Stomach smooth muscle (tissue), 2 donors: ENCODE measurements around the gene RYK.
A peak's percentile ranks its signal among the peaks of the same experiment; 100 is the strongest.
"Not testable (repeated sequence)": the region's sequence is repeated elsewhere in the genome, so short reads cannot be mapped to it uniquely, and the experiment has no call there.

ENCODE experiments used
- H3K27ac ChIP-seq: one replicate; pipeline ENCODE4 v1.7.0; 2013; ENCODE audit warnings: mild to moderate bottlenecking, low read length, inconsistent platforms
- H3K27me3 ChIP-seq, 2 donors: one replicate each; pipeline ENCODE4 v1.7.0; 2013; ENCODE audit warnings: low read length in 2 of 2; ENCODE audit not compliant: insufficient read depth in 2 of 2, control insufficient read depth in 1 of 2
- H3K36me3 ChIP-seq, 2 donors: one replicate each; pipeline ENCODE4 v1.7.0; 2013; ENCODE audit warnings: low read length in 2 of 2; ENCODE audit not compliant: control insufficient read depth in 2 of 2, insufficient read depth in 2 of 2
- H3K4me1 ChIP-seq: one replicate; pipeline ENCODE4 v1.7.0; 2013; ENCODE audit warnings: low read length; ENCODE audit not compliant: control insufficient read depth, insufficient read depth
- H3K4me3 ChIP-seq, 2 donors: one replicate each; pipeline ENCODE4 v1.7.0; 2013; ENCODE audit warnings: low read length in 2 of 2
- H3K9ac ChIP-seq, 2 donors: one replicate each; pipeline ENCODE4 v1.7.0; 2013; ENCODE audit warnings: low read length in 2 of 2, mild to moderate bottlenecking in 1 of 2
- H3K9me3 ChIP-seq, 2 donors: one replicate each; pipeline ENCODE4 v1.7.0; 2013; ENCODE audit warnings: low read length in 2 of 2; ENCODE audit not compliant: control insufficient read depth in 2 of 2
- donor health status: healthy.
- donor health status: Pancreatic carcinoma.

The RYK gene

DNA sequence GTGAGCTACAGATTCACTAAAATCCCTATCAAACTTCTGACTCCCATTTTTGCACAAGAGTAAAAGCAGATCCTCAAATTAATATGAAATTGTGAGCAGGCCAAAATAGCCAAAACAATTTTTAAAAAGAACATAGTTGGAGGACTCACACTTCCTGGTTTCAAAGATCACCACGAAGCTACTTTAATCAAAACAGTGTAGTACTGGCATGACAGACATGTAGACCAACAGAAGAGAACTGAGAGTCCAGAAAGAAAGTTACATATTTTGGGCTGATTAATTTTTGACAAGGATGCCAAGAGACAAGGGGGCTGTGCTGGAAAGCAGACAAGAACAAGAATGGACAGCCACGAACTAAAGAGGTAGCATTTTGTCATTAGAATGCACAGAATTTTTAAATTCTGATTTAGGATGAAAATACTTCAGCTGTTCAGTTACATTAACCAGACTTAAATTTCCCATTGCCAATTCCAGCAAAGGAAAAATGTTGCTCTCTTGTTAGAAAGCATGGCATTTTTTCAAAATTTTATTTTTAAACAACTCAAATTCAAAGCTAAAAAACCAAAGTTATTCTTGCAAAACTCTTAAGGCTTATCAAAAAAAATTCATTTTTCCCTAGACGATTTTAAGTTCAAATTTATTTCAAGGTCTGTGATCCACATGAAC is 14.0 kb downstream of the RYK start:
- H3K4me3 ChIP-seq = peak overlapping the region in 1 of 2 donors; percentile 9
- no peaks in the 10 kb centered on the region for H3K27me3 ChIP-seq
- H3K36me3 ChIP-seq = no peaks in the 10 kb centered on the region
- H3K9ac ChIP-seq = no peak overlapping the region
- H3K9me3 ChIP-seq = no peaks in the 10 kb centered on the region
- H3K27ac ChIP-seq = peak overlapping the region; percentile 60
- H3K4me1 ChIP-seq = peaks cover 6% of the 10 kb centered on the region

DNA sequence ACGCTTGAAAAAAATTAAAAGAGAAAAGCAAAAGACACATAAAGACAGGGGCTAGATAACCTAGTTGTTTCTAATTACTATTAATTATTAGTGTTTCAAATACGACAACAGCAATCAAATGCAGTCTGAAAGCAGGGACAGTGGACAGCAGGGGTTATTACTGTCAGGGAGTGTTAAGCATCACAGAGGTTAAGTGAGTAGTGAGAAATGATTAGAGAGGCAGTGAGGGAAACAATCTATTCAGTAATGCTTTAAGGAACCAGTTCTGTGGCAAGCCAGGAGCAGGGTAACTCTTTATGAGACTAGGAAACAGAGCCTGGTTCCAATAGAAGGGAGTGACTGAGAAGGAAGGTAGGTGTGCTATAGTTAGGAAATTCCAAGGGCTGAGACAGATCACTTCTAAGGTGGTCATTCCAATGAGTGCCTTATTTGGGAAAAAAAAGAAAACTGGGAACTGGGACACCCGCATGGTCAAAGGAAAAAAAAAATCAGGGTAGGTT is 15.0 kb downstream of the RYK start:
- Histone ChIP-seq H3K4me3 (no peak overlapping the region), H3K36me3 (no peaks in the 10 kb centered on the region), H3K9me3 (no peaks in the 10 kb centered on the region), H3K9ac (no peak overlapping the region), H3K4me1 (peaks cover 6% of the 10 kb centered on the region), H3K27ac (peak overlapping the region; percentile 60), H3K27me3 (no peaks in the 10 kb centered on the region)

DNA sequence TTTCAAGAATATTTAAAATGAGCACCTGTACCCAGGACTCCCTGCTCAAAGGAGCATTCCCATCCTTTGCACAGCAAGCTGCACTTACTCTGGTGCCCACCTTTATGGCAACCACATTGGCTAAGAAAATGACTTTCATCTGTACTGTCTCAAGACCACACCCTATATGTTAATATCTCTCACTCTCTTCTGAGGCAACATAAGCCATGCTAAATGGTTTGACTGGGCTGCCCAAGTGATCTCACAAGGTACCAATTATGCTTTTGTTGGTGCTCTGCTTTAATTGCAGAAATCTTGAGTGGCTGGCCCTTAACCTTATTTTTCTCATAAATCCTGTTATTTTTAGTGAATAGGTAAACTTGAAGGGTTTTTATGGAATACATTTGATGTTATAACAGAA is 17.7 kb downstream of the RYK start:
- Histone ChIP-seq H3K27ac (no peak overlapping the region), H3K36me3 (no peaks in the 10 kb centered on the region), H3K9ac (no peak overlapping the region), H3K27me3 (no peaks in the 10 kb centered on the region), H3K4me3 (no peak overlapping the region), H3K4me1 (peaks cover 6% of the 10 kb centered on the region), H3K9me3 (no peaks in the 10 kb centered on the region)

DNA sequence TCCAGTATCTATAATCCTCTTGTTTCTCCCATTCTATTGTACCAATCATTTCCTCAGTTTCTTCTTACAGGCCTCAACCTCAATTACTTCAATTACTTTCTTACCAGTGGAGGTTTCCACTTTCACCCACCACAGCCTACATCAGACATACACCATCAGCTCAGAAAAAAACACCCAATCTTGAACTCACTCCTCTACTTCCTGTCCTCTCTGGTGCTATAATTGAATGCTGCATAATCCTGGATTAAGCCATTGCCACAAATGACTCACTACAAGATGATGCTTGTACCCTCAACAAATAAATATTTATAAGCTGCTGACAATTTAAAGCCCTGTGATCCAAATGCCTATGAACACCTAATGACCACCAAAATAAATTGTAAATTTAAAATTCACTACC is 18.5 kb downstream of the RYK start:
- H3K9ac ChIP-seq = no peak overlapping the region
- H3K36me3 ChIP-seq = no peaks in the 10 kb centered on the region
- peaks cover 8% of the 10 kb centered on the region for H3K4me1 ChIP-seq
- H3K9me3 ChIP-seq = no peaks in the 10 kb centered on the region
- H3K4me3 ChIP-seq = no peak overlapping the region
- no peaks in the 10 kb centered on the region for H3K27me3 ChIP-seq
- H3K27ac ChIP-seq = no peak overlapping the region

DNA sequence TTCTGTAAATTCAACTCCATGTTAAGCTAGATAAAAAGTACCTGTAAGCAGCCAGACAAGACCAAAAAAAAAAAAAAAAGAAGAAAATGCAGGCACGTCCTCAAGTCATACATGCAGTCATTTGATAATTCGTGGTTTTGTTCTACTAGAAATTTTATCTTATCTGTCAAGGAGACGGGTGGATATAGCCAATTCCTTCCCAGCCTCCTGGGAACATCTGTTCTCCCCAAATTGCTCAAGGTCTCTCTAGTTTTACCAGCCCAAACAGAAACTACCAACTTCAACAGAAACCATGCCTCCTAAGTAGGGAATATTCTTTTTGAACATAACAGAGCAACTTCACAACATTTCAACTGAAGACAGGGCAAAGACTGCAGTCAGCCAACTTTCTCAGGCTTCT is 19.5 kb downstream of the RYK start:
- H3K9ac ChIP-seq = no peak overlapping the region
- H3K4me3 ChIP-seq = no peak overlapping the region
- H3K36me3 ChIP-seq = no peaks in the 10 kb centered on the region
- no peaks in the 10 kb centered on the region for H3K9me3 ChIP-seq
- H3K27me3 ChIP-seq = no peaks in the 10 kb centered on the region
- H3K4me1 ChIP-seq = peaks cover 5% of the 10 kb centered on the region
- H3K27ac ChIP-seq = peak overlapping the region; percentile 13

DNA sequence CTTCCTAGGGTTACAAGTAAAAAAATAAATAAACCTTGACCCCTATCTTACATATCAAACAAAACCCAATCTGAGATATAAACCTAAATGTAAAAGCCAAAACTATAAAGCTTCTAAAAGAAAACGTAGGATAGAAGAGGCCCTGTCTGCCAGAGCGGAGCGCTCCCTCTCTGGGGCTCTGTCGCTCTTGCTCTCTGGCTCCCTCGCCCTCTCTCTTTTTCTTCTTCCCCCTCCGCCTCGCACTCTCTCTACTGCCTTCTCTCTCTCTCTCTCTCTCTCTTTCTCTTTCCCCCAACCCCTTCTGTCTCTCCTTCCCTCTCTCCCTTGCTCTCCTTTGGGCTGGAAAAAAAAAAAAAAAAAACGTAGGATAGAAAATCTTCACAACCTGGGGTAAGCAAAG is 21.6 kb downstream of the RYK start:
- H3K4me1 ChIP-seq = peaks cover 9% of the 10 kb centered on the region
- H3K27me3 ChIP-seq = no peaks in the 10 kb centered on the region
- no peaks in the 10 kb centered on the region for H3K9me3 ChIP-seq
- no peak overlapping the region for H3K9ac ChIP-seq
- no peaks in the 10 kb centered on the region for H3K36me3 ChIP-seq
- H3K4me3 ChIP-seq = no peak overlapping the region
- H3K27ac ChIP-seq = no peak overlapping the region

DNA sequence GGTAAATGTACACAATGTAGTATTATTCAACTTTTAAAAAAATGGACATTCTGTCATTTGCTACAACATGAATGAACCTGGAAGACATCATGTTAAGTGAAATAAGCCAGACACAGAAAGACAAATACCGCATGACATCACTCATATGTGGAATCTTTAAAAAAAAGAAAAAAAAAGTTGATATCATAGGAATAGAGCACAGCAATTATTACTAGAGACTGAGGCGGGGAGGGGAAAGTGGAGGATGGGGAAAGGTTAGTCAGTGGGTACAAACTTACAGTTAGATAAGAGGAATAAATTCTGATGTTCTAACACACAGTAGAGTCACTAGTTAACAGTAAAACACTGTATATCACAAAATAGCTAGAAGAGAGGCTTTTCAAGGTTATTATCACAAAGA is 22.2 kb downstream of the RYK start:
- no peak overlapping the region for H3K9ac ChIP-seq
- peaks cover 12% of the 10 kb centered on the region for H3K4me1 ChIP-seq
- H3K4me3 ChIP-seq = no peak overlapping the region
- H3K36me3 ChIP-seq = no peaks in the 10 kb centered on the region
- H3K9me3 ChIP-seq = no peaks in the 10 kb centered on the region
- no peaks in the 10 kb centered on the region for H3K27me3 ChIP-seq
- no peak overlapping the region for H3K27ac ChIP-seq

DNA sequence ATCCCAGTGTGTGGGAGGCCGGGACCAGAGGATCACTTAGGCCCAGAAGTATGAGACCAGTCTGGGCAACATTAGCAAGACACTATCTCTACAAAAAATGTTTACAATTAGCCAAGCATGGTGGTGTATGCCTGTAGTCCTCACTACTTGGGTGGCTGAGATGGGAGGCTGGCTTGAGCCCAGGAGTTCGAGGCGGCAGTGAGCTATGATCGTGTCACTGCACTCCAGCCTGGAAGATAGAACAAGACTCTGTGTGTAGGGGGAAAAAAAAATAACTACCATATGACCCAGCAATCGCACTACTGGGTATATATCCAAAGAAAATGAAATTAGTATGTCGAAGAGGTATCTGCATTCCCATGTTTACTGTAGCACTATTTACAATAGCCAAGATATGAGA is 22.6 kb downstream of the RYK start:
- no peak overlapping the region for H3K4me3 ChIP-seq
- H3K4me1 ChIP-seq = peaks cover 14% of the 10 kb centered on the region
- H3K27ac ChIP-seq = no peak overlapping the region
- H3K9me3 ChIP-seq = no peaks in the 10 kb centered on the region
- no peak overlapping the region for H3K9ac ChIP-seq
- no peaks in the 10 kb centered on the region for H3K27me3 ChIP-seq
- no peaks in the 10 kb centered on the region for H3K36me3 ChIP-seq

DNA sequence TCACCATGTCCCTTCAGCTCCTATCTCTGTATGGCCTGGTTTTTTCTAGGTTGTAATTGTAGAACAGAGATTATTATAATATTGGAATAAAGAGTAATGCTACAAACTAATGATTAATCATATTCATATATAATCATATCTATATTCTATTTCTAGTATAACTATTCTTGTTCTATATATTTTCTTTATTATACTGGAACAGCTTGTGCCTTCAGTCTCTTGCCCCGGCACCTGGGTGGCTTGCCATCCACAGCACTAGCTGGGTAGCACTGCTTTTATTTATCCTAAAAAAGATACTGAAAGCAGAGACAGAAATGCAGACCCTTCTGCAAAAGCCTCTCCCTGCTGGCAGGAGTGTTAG is 25.9 kb downstream of the RYK start:
- not testable (repeated sequence) for H3K36me3 ChIP-seq, H3K27me3 ChIP-seq, H3K9ac ChIP-seq, H3K9me3 ChIP-seq, H3K4me3 ChIP-seq, H3K27ac ChIP-seq
- H3K4me1 ChIP-seq = peaks cover 21% of the 10 kb centered on the region

DNA sequence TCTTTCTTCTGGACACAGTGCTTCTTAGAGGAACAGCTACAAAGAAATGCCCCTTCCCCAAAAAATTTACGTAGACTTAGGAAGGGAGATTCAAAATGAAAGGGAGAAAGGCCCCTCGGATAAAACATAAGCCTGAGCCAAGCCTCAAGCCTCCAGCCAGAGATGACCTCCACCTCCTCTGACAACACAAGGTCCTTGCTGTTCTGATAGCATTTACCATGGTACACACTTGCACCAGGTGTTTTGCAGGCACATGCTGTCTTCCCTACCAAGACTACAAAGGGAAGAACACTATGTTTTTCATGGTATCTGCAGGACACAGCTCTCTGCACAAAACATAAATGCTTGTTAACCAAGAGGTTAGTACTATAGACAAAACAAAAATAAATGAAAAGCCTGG is 27.8 kb downstream of the RYK start:
- Histone ChIP-seq H3K27me3 (no peaks in the 10 kb centered on the region), H3K27ac (no peak overlapping the region), H3K9ac (no peak overlapping the region), H3K4me1 (peaks cover 16% of the 10 kb centered on the region), H3K4me3 (no peak overlapping the region), H3K36me3 (peaks cover 2 to 4% of the 10 kb centered on the region in 2 donors), H3K9me3 (no peaks in the 10 kb centered on the region)

DNA sequence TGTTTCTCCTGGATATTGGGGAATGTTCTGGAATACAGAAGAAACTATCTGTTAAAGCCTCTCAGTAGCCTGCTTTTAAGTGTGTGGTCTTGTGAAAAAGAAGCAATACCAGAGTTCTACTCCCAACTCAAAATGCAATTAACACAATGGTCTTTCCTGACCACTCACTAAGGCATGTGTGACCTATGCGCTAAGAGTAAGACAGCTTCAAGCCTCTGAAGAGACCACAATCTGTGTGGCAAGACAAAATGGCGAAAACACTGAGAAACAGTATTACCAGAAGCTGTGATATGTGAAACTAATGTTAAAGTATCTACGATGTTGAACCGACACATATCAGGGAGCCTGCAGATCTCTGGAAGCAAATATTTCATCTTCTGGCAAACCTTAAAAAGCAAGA is 33.8 kb downstream of the RYK start:
- Histone ChIP-seq H3K36me3 (peaks cover under 1 to 1% of the 10 kb centered on the region in 2 donors), H3K9me3 (no peaks in the 10 kb centered on the region), H3K27me3 (no peaks in the 10 kb centered on the region), H3K4me1 (no peaks in the 10 kb centered on the region), H3K27ac (no peak overlapping the region), H3K4me3 (no peak overlapping the region), H3K9ac (no peak overlapping the region)
